Islet of Langerhans (tissue), 1 donor: ENCODE measurements around the gene CDIPT.

Experiments used
- FAIRE-seq: peaks from one replicate; lab custom pipeline; 2011; peaks lifted over from hg19 to GRCh38; lab: Jason Lieb, UNC

CDIPT gene

GRCh38 chr16:29825145-29826044, 37.6 kb downstream of the CDIPT start:
- no peak for FAIRE-seq

DNA sequence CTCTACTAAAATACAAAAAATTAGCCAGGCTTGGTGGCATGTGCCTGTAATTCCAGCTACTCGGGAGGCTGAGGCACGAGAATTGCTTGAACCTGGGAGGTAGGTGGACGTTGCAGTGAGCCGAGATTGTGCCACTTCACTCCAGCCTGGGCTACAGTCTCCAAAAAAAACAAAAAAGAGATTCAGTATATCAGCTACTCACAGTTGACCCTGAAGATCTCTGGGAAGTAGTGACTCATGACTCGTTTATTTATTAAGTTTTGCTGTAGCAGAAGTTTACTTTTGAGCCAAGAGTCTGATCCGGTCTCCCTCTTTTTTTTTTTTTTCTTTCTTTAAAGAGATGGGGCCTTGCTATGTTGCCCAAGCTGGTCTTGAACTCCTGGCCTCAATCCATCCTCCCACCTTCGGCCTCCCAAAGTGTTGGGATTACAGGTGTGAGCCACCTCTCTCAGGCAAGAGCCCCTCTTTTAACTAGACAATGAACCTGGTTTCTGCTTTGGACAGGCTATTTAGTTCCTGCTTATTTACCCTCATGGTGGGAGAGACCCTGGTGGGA, 38.4 kb downstream of the CDIPT start:
- FAIRE-seq: no peak

DNA sequence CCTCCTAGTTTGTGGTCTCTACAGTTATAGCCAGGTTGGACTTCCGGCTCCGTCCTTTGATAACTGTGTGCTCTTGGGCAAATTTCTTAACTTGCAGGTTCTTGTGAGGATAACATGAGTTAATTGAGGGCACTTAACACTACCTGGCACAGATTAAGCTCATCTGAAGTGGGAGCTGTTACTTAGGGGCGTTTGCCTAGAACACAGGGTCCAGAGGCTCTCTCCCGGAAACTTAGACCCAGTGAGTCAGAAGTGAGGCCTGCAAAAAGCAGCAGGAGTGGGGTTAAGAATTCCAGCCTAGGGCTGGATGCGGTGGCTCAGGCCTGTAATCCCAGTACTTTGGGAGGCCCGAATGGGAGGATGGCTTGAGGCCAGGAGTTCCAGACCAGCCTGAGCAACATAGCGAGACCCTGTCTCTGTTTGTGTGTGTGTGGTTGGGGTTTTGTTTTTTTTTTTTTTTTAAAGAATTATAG, 41.3 kb downstream of the CDIPT start:
- FAIRE-seq: no peak

DNA sequence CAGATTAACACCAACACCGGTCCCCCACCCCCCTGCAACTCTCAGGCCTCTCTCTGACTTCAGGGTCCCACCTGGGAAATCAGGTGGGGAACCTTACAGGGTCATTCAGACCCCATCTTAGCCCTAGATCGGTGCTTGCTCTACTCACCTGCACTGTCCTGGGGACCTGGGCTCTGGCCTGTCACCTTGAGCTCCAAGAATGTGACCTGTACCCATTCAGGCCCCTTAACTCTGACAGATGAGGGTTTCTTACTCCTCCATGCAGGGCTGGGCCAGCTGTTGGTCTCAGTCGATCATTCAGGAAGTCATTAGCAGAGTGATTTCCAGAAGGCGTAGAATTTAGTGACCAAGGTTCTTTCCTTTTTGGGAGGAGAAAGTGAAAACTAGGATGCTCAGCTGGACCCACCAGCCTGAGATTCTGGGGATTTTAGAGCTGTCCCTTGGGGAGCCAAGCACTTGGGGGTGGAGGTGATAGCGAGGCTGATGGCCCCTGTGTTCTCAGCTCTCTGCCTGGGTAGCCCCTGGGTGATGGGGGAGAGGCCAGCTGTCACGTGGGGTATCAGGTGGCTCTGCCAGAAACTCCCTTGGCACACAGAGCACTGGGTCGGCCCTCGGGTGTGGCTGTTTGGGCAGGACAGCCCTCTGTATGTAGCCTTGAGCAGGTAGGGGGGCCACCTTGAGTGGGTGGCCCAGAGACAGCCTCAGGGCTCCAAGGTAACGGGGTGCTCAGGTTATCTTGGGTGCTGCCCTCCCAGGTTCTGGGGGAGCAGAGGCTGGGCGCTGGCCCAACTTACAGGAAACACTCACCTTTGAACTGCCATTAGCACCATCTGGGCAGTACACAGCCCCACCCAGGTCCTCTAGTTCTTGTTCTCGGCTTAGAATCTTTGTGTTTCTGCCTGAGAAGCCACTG, 42.0 kb downstream of the CDIPT start:
- no peak for FAIRE-seq

- FAIRE-seq: no peak
Measured at GRCh38 chr16:29820271-29820701, 42.7 kb downstream of the CDIPT start, which contains the start of gene MVP. Gene MVP (plus strand): TSS chr16:29820462. CDS start chr16:29830550, 10,088 bp downstream.

DNA sequence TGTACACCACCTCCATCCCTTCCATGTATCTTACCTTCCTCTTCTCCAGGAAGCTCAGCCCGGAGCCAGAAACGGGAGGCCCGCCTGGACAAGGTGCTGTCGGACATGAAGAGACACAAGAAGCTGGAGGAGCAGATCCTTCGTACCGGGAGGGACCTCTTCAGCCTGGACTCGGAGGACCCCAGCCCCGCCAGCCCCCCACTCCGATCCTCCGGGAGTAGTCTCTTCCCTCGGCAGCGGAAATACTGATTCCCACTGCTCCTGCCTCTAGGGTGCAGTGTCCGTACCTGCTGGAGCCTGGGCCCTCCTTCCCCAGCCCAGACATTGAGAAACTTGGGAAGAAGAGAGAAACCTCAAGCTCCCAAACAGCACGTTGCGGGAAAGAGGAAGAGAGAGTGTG, 43.5 kb downstream of the CDIPT start:
- FAIRE-seq: no peak

- no peak for FAIRE-seq
Measured at GRCh38 chr16:29818082-29818481, 44.9 kb downstream of the CDIPT start.

GRCh38 chr16:29816694-29817441, 46.2 kb downstream of the CDIPT start:
- FAIRE-seq: no peak

GRCh38 chr16:29815793-29816693, 47.0 kb downstream of the CDIPT start, which contains the start of gene PAGR1:
Gene PAGR1 (plus strand): TSS chr16:29816152. CDS start chr16:29816526, 374 bp downstream.
- FAIRE-seq: peak; percentile 13

DNA sequence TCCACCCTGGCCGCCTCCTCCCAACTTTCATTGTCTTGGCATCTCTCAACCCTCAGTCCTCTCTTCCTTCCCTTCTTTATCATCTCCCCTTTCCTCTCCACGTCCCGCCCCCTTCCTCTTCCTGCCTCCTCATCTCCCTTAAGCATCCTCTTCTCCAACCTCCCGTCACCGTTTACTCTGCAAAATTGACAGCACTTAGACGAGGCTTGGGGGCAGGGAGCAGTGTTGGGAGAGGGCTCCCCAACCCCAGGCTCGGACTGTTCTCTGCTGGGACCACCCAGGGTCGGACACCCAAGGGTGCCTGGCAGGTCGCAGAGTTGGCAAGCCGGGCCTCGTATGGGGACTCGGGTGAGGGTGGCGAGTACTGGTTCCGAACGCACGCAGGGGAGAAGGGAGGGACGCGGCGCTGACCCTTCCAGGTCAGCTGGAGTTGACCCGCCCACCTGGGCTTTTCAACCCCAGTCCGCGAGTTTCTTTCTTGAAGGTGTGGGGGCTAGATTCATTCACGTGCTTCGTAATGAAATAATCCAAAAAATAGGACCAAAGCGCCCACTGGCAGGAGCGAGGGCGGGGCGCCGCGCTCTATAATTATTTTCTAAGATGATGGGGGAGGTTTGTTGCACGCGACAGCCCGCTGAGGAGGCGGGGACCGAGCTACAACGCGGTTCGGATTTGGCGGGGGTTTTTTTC, 47.8 kb downstream of the CDIPT start:
- FAIRE-seq: no peak

- FAIRE-seq: no peak
Measured at GRCh38 chr16:29814592-29814991, 48.4 kb downstream of the CDIPT start.

DNA sequence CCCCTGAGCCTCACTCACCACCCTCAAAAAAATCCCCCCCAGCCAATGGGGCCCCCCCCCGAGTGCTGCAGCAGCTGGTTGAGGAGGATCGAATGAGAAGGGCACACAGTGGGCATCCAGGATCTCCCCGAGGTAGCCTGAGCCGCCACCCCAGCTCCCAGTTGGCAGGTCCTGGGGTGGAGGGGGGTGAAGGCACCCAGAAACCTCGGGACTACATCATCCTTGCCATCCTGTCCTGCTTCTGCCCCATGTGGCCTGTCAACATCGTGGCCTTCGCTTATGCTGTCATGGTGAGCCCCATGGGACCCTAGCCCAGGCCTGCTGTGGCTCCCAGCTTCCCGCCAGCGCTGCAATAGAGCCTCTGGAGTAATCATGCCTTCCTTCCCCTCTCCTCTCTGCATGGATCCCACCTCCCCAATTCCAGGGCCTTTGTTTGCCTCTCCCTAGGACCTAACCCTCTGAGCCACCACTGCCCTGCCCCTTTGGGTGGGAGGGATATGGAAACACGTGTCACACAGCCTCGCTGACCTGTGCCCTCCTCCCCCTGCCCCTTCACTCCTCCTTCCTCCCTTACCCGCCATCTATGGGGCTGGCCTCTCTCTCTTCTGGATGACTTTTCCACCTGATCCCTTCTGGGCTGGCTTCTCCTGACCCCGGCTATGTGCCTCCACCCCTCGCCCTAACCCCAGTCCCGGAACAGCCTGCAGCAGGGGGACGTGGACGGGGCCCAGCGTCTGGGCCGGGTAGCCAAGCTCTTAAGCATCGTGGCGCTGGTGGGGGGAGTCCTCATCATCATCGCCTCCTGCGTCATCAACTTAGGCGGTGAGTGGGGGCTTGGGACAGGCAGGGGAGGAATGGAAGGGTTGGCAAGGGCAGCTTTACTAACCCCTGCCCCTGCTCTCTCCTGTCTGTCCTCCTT, 49.1 kb downstream of the CDIPT start:
- FAIRE-seq: no peak

DNA sequence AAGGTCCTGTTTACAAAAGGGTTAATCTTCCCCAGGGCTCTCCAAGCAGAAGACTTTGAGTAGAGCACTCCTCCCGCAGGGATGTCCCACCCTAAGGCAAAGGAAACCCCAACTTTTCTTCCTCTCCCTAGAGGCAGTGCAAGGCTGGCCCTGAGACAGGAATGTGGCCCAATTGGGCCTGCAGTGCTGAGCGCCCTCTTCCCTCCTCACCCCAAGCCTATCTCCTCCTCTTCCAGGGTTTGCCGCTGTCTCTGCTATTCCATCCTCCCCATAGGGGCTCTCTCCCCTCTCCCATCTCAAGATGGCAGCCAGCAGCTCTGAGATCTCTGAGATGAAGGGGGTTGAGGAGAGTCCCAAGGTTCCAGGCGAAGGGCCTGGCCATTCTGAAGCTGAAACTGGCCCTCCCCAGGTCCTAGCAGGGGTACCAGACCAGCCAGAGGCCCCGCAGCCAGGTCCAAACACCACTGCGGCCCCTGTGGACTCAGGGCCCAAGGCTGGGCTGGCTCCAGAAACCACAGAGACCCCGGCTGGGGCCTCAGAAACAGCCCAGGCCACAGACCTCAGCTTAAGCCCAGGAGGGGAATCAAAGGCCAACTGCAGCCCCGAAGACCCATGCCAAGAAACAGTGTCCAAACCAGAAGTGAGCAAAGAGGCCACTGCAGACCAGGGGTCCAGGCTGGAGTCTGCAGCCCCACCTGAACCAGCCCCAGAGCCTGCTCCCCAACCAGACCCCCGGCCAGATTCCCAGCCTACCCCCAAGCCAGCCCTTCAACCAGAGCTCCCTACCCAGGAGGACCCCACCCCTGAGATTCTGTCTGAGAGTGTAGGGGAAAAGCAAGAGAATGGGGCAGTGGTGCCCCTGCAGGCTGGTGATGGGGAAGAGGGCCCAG, 50.0 kb downstream of the CDIPT start:
- no peak for FAIRE-seq

- FAIRE-seq: no peak
Measured at GRCh38 chr16:29811896-29812665, 50.9 kb downstream of the CDIPT start, which contains the start of gene PRRT2. Gene PRRT2 (plus strand): TSS chr16:29812193. CDS start chr16:29813055, 862 bp downstream.

DNA sequence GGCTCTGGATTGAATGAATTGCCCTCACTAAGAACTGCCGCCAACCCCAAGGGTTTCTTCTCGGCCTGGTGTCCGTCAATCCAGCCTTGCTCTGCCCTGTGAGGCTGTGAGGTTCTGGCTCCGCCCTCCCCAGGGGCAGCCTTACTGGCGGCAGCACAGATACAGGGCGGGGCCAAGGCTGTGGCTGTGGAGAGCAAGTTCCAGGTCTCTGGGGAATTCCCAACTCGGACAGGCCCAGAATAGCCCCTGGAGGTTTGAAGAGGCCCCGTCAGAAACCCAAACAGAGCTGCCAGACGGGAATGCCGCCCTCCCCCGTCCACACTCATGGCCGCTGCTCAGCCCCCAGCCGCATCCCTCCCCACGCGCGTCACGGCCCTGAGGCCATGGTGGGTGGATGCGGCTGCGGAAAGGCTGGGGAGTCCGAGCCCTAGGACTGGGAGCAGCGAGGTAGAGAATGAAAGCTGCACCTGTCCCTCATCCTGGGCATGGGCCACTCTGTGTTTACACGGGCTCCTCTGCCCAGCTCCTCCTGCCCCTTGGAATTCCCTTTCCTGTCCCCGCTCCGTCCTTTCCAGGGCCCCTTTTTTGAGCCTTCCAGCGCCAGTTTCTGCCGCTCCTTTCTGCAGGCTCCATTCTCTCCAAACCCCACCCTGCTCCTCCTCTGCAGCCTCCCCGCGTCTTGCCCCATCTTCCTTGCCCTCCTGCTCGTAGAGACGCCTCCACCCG, 51.7 kb downstream of the CDIPT start:
- peak; percentile 5 for FAIRE-seq

GRCh38 chr16:29810699-29811169, 52.3 kb downstream of the CDIPT start:
- FAIRE-seq: no peak
